A673 (cell line): Measurements from ENCODE around the gene CANX.

ENCODE experiments used
- EZH2 ChIP-seq: fragments of 200-600 bp; sonication (generic); IDR thresholded peaks from 2 replicates; pipeline ENCODE4 v1.6.1; 2017; ENCODE audit warnings: borderline replicate concordance, low read depth, mild to moderate bottlenecking, mixed read lengths, antibody characterized with exemption, low read length; ENCODE audit not compliant: poor library complexity, severe bottlenecking
- TF ChIP-seq, protein P1 (sequence below): fragments of 300-800, 200-600 bp; sonication (generic); conservative IDR thresholded peaks from 2 replicates; pipeline ENCODE4 v1.5.1; 2017; ENCODE audit warnings: low read depth, mild to moderate bottlenecking, antibody characterized with exemption, low read length, moderate library complexity, mixed read lengths

DNA sequence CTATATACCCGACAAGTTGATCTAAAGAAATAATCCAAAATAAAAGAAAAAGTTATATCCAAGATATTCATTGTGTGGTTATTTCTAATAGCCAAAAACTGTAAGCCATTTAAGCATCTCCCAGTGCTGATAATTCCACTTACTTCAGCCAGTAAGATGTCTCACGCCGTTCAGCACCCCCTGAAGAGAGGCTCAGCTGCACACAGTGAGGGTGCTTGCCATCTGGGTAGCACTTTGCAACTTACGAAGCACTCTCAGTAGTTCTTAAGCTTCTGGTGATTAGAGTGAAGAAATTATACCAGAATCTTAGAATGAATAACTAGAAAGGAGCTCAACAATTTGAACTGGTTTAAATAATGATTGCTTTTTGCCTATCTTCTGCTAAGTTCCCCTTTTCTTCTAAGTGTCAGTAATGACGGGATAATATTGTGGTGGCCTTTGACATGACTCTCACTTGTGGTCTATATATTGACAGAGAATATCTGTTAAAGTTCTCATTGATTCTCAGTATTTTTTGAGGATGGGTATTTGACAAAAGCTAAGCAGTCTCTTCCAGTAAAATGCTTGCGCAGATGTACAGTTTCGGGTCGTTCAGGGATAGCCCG lies 68.8 kb downstream of the CANX start:
- TF ChIP-seq, protein P1, sequence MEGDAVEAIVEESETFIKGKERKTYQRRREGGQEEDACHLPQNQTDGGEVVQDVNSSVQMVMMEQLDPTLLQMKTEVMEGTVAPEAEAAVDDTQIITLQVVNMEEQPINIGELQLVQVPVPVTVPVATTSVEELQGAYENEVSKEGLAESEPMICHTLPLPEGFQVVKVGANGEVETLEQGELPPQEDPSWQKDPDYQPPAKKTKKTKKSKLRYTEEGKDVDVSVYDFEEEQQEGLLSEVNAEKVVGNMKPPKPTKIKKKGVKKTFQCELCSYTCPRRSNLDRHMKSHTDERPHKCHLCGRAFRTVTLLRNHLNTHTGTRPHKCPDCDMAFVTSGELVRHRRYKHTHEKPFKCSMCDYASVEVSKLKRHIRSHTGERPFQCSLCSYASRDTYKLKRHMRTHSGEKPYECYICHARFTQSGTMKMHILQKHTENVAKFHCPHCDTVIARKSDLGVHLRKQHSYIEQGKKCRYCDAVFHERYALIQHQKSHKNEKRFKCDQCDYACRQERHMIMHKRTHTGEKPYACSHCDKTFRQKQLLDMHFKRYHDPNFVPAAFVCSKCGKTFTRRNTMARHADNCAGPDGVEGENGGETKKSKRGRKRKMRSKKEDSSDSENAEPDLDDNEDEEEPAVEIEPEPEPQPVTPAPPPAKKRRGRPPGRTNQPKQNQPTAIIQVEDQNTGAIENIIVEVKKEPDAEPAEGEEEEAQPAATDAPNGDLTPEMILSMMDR, result no peak
- TF ChIP-seq EZH2, result no peak
